Neural progenitor cell (in vitro differentiated cells): ENCODE results near the gene GABRE. TPM values are rescaled to one million over a fixed set of nuclear protein-coding genes. Genes with fewer than 3 reads are reported as not detected.

Source experiments
- DNase-seq: peaks from one replicate; pipeline ENCODE4 v3.0.0-alpha.2; 2016; ENCODE audit warnings: low spot score
- H2AFZ ChIP-seq: fragments of 200-600 bp; sonication (generic); replicated peaks from 2 replicates; pipeline ENCODE4 v1.6.1; 2016; ENCODE audit warnings: antibody characterized with exemption
- H3F3A ChIP-seq: fragments of 200-600 bp; sonication (generic); 2 replicates; pipeline ENCODE4 v1.6.1; 2016; ENCODE audit warnings: antibody characterized with exemption, low read depth
- H3K27ac ChIP-seq: fragments of 200-600 bp; sonication (generic); 2 replicates; pipeline ENCODE4 v1.5.1; 2016; ENCODE audit warnings: mild to moderate bottlenecking
- H3K27me3 ChIP-seq: fragments of 200-600 bp; sonication (generic); 2 replicates; pipeline ENCODE4 v1.6.1; 2016; ENCODE audit warnings: mild to moderate bottlenecking, moderate library complexity
- H3K36me3 ChIP-seq: fragments of 200-600 bp; sonication (generic); 2 replicates; pipeline ENCODE4 v1.5.1; 2016
- H3K4me1 ChIP-seq: fragments of 200-600 bp; sonication (generic); 2 replicates; pipeline ENCODE4 v1.6.1; 2016; ENCODE audit warnings: mixed run types
- H3K4me2 ChIP-seq: fragments of 200-600 bp; sonication (generic); 2 replicates; pipeline ENCODE4 v1.6.1; 2016
- H3K4me3 ChIP-seq: fragments of 200-600 bp; sonication (generic); 2 replicates; pipeline ENCODE4 v1.5.1; 2016
- H3K79me2 ChIP-seq: fragments of 200-600 bp; sonication (generic); 2 replicates; pipeline ENCODE4 v1.6.1; 2016; ENCODE audit warnings: low read depth
- H3K9ac ChIP-seq: fragments of 200-600 bp; sonication (generic); 2 replicates; pipeline ENCODE4 v1.6.1; 2016
- H3K9me3 ChIP-seq: fragments of 200-600 bp; sonication (generic); 2 replicates; pipeline ENCODE4 v1.5.1; 2016; ENCODE audit warnings: low read depth
- H4K20me1 ChIP-seq: fragments of 200-600 bp; sonication (generic); 2 replicates; pipeline ENCODE4 v1.6.1; 2016; ENCODE audit warnings: low read depth
- H3K27ac Mint-ChIP-seq: 3 replicates; pipeline ENCODE4 v1.8.0; 2021; ENCODE audit warnings: mixed read lengths
- H3K27me3 Mint-ChIP-seq: 2 replicates; pipeline ENCODE4 v1.8.0; 2022; ENCODE audit warnings: low read depth, mild to moderate bottlenecking, inconsistent platforms, moderate library complexity, mixed read lengths; ENCODE audit not compliant: insufficient read depth
- H3K36me3 Mint-ChIP-seq: 3 replicates; pipeline ENCODE4 v1.8.0; 2021; ENCODE audit warnings: mixed read lengths
- H3K4me1 Mint-ChIP-seq: 3 replicates; pipeline ENCODE4 v1.8.0; 2021; ENCODE audit warnings: mixed read lengths
- H3K4me3 Mint-ChIP-seq: 3 replicates; pipeline ENCODE4 v1.8.0; 2021; ENCODE audit warnings: mild to moderate bottlenecking, moderate library complexity, mixed read lengths
- H3K9me3 Mint-ChIP-seq: 3 replicates; pipeline ENCODE4 v1.8.0; 2020; ENCODE audit warnings: mixed read lengths
- EZH2 ChIP-seq: fragments of 200-600 bp; sonication (generic); IDR thresholded peaks from 2 replicates; pipeline ENCODE4 v1.6.1; 2017; ENCODE audit warnings: antibody characterized with exemption, mild to moderate bottlenecking, moderate library complexity
- EZH2phosphoT487 ChIP-seq: fragments of 200-600 bp; sonication (generic); IDR thresholded peaks from 2 replicates; pipeline ENCODE4 v1.6.1; 2017; ENCODE audit warnings: antibody characterized with exemption
- total RNA-seq: library from RNA; depleted of rRNA; stranded (reverse); fragments of >200 nt; gene quantifications from 2 replicates; pipeline ENCODE4 v1.2.3, GENCODE V29; 2015; ENCODE audit warnings: low replicate concordance
- TF ChIP-seq, protein P1 (sequence below): fragments of 200-600 bp; sonication (generic); IDR thresholded peaks from 2 replicates; pipeline ENCODE4 v1.5.1; 2017; ENCODE audit warnings: antibody characterized with exemption, mild to moderate bottlenecking

Gene GABRE
- total RNA-seq, 1 donor from 2014 or later, result 0.92 TPM

GRCh38 chrX:151987108-151987507, 12.6 kb upstream of the GABRE start:
- H3K9me3 Mint-ChIP-seq, result peaks cover 3% of the 10 kb centered on the region
- H3K36me3 ChIP-seq, result no peaks in the 10 kb centered on the region
- no peak for DNase-seq
- no peaks in the 10 kb centered on the region for H3K36me3 Mint-ChIP-seq
- no peak for TF ChIP-seq EZH2phosphoT487
- TF ChIP-seq EZH2, result no peak
- TF ChIP-seq, protein P1, sequence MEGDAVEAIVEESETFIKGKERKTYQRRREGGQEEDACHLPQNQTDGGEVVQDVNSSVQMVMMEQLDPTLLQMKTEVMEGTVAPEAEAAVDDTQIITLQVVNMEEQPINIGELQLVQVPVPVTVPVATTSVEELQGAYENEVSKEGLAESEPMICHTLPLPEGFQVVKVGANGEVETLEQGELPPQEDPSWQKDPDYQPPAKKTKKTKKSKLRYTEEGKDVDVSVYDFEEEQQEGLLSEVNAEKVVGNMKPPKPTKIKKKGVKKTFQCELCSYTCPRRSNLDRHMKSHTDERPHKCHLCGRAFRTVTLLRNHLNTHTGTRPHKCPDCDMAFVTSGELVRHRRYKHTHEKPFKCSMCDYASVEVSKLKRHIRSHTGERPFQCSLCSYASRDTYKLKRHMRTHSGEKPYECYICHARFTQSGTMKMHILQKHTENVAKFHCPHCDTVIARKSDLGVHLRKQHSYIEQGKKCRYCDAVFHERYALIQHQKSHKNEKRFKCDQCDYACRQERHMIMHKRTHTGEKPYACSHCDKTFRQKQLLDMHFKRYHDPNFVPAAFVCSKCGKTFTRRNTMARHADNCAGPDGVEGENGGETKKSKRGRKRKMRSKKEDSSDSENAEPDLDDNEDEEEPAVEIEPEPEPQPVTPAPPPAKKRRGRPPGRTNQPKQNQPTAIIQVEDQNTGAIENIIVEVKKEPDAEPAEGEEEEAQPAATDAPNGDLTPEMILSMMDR, result no peak
- H3K4me3 ChIP-seq, result no peak overlapping the region
- H2AFZ ChIP-seq, result no peak overlapping the region
- no peak overlapping the region for H3K27ac Mint-ChIP-seq
- no peaks in the 10 kb centered on the region for H3K4me1 Mint-ChIP-seq
- H3K27ac ChIP-seq, result no peak overlapping the region
- H3K27me3 ChIP-seq, result no peaks in the 10 kb centered on the region
- H3K9me3 ChIP-seq, result no peaks in the 10 kb centered on the region
- H3K9ac ChIP-seq, result no peak overlapping the region
- no peaks in the 10 kb centered on the region for H3F3A ChIP-seq
- H3K27me3 Mint-ChIP-seq, result no peaks in the 10 kb centered on the region
- H3K4me2 ChIP-seq, result no peak overlapping the region
- H3K4me3 Mint-ChIP-seq, result no peak overlapping the region
- H3K4me1 ChIP-seq, result no peaks in the 10 kb centered on the region
- H3K79me2 ChIP-seq, result no peaks in the 10 kb centered on the region
- no peaks in the 10 kb centered on the region for H4K20me1 ChIP-seq

- Histone ChIP-seq H3F3A (no peaks in the 10 kb centered on the region), H3K36me3 (no peaks in the 10 kb centered on the region), H3K9ac (no peak overlapping the region), H3K79me2 (no peaks in the 10 kb centered on the region), H3K4me2 (no peak overlapping the region), H3K4me1 (no peaks in the 10 kb centered on the region), H3K27me3 (no peaks in the 10 kb centered on the region), H3K9me3 (no peaks in the 10 kb centered on the region), H3K27ac (no peak overlapping the region), H4K20me1 (no peaks in the 10 kb centered on the region), H3K4me3 (no peak overlapping the region), H2AFZ (no peak overlapping the region)
- TF ChIP-seq EZH2 (no peak), EZH2phosphoT487 (no peak)
- TF ChIP-seq, protein P1, result no peak
- no peaks in the 10 kb centered on the region for H3K27me3 Mint-ChIP-seq
- H3K4me1 Mint-ChIP-seq, result no peaks in the 10 kb centered on the region
- no peak overlapping the region for H3K4me3 Mint-ChIP-seq
- no peaks in the 10 kb centered on the region for H3K36me3 Mint-ChIP-seq
- no peak for DNase-seq
- H3K27ac Mint-ChIP-seq, result no peak overlapping the region
- H3K9me3 Mint-ChIP-seq, result peaks cover 3% of the 10 kb centered on the region
Observed at GRCh38 chrX:151985955-151986354, 11.5 kb upstream of the GABRE start.

DNA sequence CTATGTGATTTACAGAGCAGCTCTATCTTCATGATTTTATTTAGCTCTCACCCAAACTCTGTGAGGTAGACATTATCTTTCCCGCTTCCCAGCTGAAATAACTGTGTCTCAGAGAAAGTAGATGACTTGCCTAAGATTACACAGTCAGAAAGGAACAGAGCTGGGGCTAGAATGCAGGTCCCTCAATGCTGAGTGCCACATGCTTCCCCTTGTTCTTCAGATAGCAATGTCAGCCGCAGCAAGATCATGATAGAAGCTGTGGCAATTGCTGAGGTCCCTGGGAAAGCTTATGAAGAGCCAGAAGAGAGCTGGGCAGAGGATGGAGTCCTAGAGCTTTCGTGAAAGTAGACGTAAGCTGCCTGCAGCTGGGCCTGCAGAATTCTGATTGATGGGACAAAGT, 11.1 kb upstream of the GABRE start:
- H3K4me2 ChIP-seq, result no peak overlapping the region
- H3K36me3 Mint-ChIP-seq, result no peaks in the 10 kb centered on the region
- H2AFZ ChIP-seq, result no peak overlapping the region
- peaks cover 3% of the 10 kb centered on the region for H3K9me3 Mint-ChIP-seq
- no peak for DNase-seq
- no peaks in the 10 kb centered on the region for H3K79me2 ChIP-seq
- no peak overlapping the region for H3K27ac ChIP-seq
- H3K4me1 Mint-ChIP-seq, result no peaks in the 10 kb centered on the region
- no peak overlapping the region for H3K9ac ChIP-seq
- no peak overlapping the region for H3K4me3 ChIP-seq
- no peaks in the 10 kb centered on the region for H3K27me3 ChIP-seq
- no peaks in the 10 kb centered on the region for H3K9me3 ChIP-seq
- no peaks in the 10 kb centered on the region for H3K27me3 Mint-ChIP-seq
- H3K27ac Mint-ChIP-seq, result no peak overlapping the region
- TF ChIP-seq EZH2 (no peak), EZH2phosphoT487 (no peak)
- TF ChIP-seq, protein P1, result no peak
- H3F3A ChIP-seq, result no peaks in the 10 kb centered on the region
- no peaks in the 10 kb centered on the region for H3K4me1 ChIP-seq
- H4K20me1 ChIP-seq, result no peaks in the 10 kb centered on the region
- no peaks in the 10 kb centered on the region for H3K36me3 ChIP-seq
- no peak overlapping the region for H3K4me3 Mint-ChIP-seq

DNA sequence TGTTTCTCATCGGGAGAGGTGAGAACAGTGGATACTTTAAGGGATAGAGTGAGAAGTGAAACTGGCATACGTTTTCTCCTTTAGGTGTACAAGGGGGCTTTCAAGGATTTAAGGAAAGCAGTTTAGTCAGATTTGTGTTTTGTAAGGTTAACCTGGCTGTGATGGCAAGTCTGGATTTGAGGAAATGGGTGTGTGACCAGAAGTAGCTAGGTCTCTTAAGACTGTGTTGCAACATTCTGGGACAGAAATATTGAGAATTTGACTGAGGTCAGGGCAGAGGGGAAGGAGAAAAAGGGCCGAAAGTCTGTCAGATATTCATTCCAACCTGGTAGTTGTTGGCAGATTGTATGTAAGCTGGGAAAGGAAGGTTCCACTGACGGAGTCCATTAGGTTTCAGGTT, 10.4 kb upstream of the GABRE start:
- Histone ChIP-seq H3K36me3 (no peaks in the 10 kb centered on the region), H3K4me1 (no peaks in the 10 kb centered on the region), H3K4me3 (no peak overlapping the region), H3K4me2 (no peak overlapping the region), H3K9ac (no peak overlapping the region), H3F3A (no peaks in the 10 kb centered on the region), H3K27ac (no peak overlapping the region), H4K20me1 (no peaks in the 10 kb centered on the region), H3K79me2 (no peaks in the 10 kb centered on the region), H3K9me3 (no peaks in the 10 kb centered on the region), H3K27me3 (no peaks in the 10 kb centered on the region), H2AFZ (no peak overlapping the region)
- H3K36me3 Mint-ChIP-seq, result no peaks in the 10 kb centered on the region
- peaks cover 3% of the 10 kb centered on the region for H3K9me3 Mint-ChIP-seq
- TF ChIP-seq EZH2, result no peak
- TF ChIP-seq, protein P1, result no peak
- TF ChIP-seq EZH2phosphoT487, result no peak
- no peaks in the 10 kb centered on the region for H3K27me3 Mint-ChIP-seq
- no peak overlapping the region for H3K4me3 Mint-ChIP-seq
- H3K27ac Mint-ChIP-seq, result peak overlapping the region; percentile 33
- H3K4me1 Mint-ChIP-seq, result no peaks in the 10 kb centered on the region
- DNase-seq, result no peak
